Sigmoid colon (tissue), 7 donors: Measurements from ENCODE around the gene OTUD4. TPM values are rescaled to one million over a fixed set of nuclear protein-coding genes. Genes with fewer than 3 reads are reported as not detected.

Source experiments
- DNase-seq: peaks from one replicate; pipeline ENCODE4 v3.0.0-alpha.2; 2019
- H3K27ac ChIP-seq, 4 donors: fragments of 200-600 bp; sonication (generic); one replicate each; pipeline ENCODE4 v1.5.1; 2016 to 2019; ENCODE audit warnings: mild to moderate bottlenecking in 1 of 4
- H3K27me3 ChIP-seq, 3 donors: fragments of 200-600 bp; sonication (generic); one replicate each; pipeline ENCODE4 v1.5.1; 2019; ENCODE audit warnings: mild to moderate bottlenecking in 1 of 3
- H3K36me3 ChIP-seq, 4 donors: fragments of 200-600 bp; sonication (generic); one replicate each; pipeline ENCODE4 v1.5.1; 2016 to 2019
- H3K4me1 ChIP-seq, 4 donors: fragments of 200-600 bp; sonication (generic); one replicate each; pipeline ENCODE4 v1.5.1; 2017 to 2019
- H3K4me3 ChIP-seq, 4 donors: fragments of 200-600 bp; sonication (generic); one replicate each; pipeline ENCODE4 v1.5.1; 2017 to 2019; ENCODE audit warnings: mild to moderate bottlenecking in 2 of 4, moderate library complexity in 1 of 4
- H3K9me3 ChIP-seq, 4 donors: fragments of 200-600 bp in 3 of 4; sonication (generic) in 3 of 4; one replicate each; pipeline versions ENCODE4 v1.5.1 to v1.6.1; 2013 to 2019
- EP300 ChIP-seq, 4 donors: sonication (generic); formaldehyde crosslinking; IDR thresholded peaks; one replicate each; pipeline ENCODE4 v1.6.1; 2017; ENCODE audit warnings: antibody characterized with exemption in 4 of 4
- POLR2A ChIP-seq, 2 donors: fragments of 450-650 bp; IDR thresholded peaks; one replicate each; pipeline ENCODE4 v1.6.1; 2016; ENCODE audit warnings: antibody characterized with exemption in 2 of 2, mild to moderate bottlenecking in 2 of 2, moderate library complexity in 2 of 2
- POLR2AphosphoS5 ChIP-seq, 4 donors: sonication (generic); formaldehyde crosslinking; IDR thresholded peaks; one replicate each; pipeline ENCODE4 v1.6.1; 2017; ENCODE audit warnings: antibody characterized with exemption in 4 of 4
- WGBS, 2 donors: extraction: QIAGEN DNeasy Blood & Tissue Kit; methylation state at CpG; one replicate each; pipeline ENCODE4 v1.1.7; 2013; 5-methylcytosine and 5-hydroxymethylcytosine counted together
- intact Hi-C: fragments of 100-400 bp; cut with DNase I; formaldehyde crosslinking; loops from one replicate; pipeline ENCODE4 v1.15.1; 2023
- polyA plus RNA-seq, 3 donors: library from polyadenylated mRNA; stranded (reverse); fragments of 200-250 nt; gene quantifications; one replicate each; pipeline ENCODE4 v1.2.3, GENCODE V29; 2013
- total RNA-seq, 4 donors: library from RNA; depleted of rRNA; stranded (reverse); fragments of >200 nt; gene quantifications; one replicate each; pipeline ENCODE4 v1.1.0, GENCODE V29; 2016
- TF ChIP-seq, protein P1 (sequence below), 4 experiments: fragments of 450-650 bp in 3 of 4; fragments of 200-600 bp in 1 of 4; IDR thresholded peaks; one replicate each; pipeline ENCODE4 v1.5.1; 2016 to 2019; ENCODE audit warnings: antibody characterized with exemption in 4 of 4, mild to moderate bottlenecking in 3 of 4, moderate library complexity in 2 of 4
- donor health status: healthy with polysubstance abuse.
- donor health status: Bipolar disorder and iron deficiency.
- donor health status: healthy.

Gene OTUD4
- total and polyA plus RNA-seq, 7 donors, result 7.2 to 31.7 (median 27.7) TPM

DNA sequence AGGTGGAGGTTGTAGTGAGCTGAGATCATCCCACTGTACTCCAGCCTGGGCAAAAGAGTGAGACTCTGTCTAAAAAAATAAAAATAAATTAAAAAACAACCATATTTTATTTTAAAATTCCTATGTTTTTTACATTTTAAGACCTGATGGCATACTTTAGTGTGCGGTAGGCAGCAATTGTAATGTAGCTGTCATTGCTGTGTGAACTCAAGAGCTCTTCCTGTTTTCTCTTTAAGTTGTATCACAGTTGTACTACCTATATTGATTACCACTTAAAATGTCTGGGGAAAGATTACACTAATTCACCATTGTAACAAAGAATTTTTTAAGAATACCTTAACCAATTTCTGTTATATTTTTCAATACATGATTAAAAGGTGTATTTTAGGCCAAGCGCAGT lies 55.0 kb downstream of the OTUD4 start:
- no peak for TF ChIP-seq POLR2AphosphoS5 (IDR thresholded peaks at IDR 0.05)
- TF ChIP-seq, protein P1, sequence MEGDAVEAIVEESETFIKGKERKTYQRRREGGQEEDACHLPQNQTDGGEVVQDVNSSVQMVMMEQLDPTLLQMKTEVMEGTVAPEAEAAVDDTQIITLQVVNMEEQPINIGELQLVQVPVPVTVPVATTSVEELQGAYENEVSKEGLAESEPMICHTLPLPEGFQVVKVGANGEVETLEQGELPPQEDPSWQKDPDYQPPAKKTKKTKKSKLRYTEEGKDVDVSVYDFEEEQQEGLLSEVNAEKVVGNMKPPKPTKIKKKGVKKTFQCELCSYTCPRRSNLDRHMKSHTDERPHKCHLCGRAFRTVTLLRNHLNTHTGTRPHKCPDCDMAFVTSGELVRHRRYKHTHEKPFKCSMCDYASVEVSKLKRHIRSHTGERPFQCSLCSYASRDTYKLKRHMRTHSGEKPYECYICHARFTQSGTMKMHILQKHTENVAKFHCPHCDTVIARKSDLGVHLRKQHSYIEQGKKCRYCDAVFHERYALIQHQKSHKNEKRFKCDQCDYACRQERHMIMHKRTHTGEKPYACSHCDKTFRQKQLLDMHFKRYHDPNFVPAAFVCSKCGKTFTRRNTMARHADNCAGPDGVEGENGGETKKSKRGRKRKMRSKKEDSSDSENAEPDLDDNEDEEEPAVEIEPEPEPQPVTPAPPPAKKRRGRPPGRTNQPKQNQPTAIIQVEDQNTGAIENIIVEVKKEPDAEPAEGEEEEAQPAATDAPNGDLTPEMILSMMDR (IDR thresholded peaks at IDR 0.05), result no peak
- TF ChIP-seq POLR2A (IDR thresholded peaks at IDR 0.05), result no peak
- TF ChIP-seq EP300 (IDR thresholded peaks at IDR 0.05), result no peak
- no peak for DNase-seq
- peaks cover 4 to 96% (median 18%) of the 10 kb centered on the region in 4 donors for H3K36me3 ChIP-seq

DNA sequence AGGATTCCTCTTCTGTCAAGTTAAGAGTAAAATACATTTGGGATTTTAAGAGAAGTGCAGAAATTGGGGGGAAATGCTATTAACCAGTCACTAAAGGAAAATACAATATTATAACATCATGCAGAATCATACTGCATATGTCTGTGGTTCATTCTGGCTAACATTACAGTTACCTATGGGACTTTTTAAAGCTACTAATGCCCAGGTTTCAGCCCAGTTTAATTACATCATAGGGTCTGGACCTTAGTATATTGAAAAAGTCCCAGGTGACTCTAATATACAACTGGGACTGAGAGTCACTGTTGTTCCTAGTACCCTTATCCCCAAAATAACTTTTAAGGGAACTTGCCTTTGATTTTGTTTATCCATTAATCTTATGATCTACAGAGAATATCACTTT lies 72.3 kb downstream of the OTUD4 start:
- Histone ChIP-seq H3K27me3 (no peaks in the 10 kb centered on the region), H3K9me3 (no peaks in the 10 kb centered on the region), H3K27ac (no peak overlapping the region), H3K4me3 (no peak overlapping the region), H3K4me1 (peaks cover 0 to 4% (median 0%) of the 10 kb centered on the region in 4 donors), H3K36me3 (peaks cover 16 to 89% (median 43%) of the 10 kb centered on the region in 4 donors)
- no peak for DNase-seq
- intact Hi-C loops, result no loop called here
- TF ChIP-seq, protein P1 (IDR thresholded peaks at IDR 0.05), result no peak
- no peak for TF ChIP-seq POLR2A (IDR thresholded peaks at IDR 0.05)
- TF ChIP-seq EP300 (IDR thresholded peaks at IDR 0.05), result no peak
- no peak for TF ChIP-seq POLR2AphosphoS5 (IDR thresholded peaks at IDR 0.05)

More for the DNA sequence above, 55.0 kb downstream of the OTUD4 start:
- intact Hi-C loops, result no loop called here
- H3K27me3 ChIP-seq, result no peaks in the 10 kb centered on the region
- no peak overlapping the region for H3K4me3 ChIP-seq
- WGBS, 2 donors, result 94 to 97% methylated on average over 2 of the region's 2 CpGs
- H3K27ac ChIP-seq, result no peak overlapping the region
- H3K4me1 ChIP-seq, result no peaks in the 10 kb centered on the region
- H3K9me3 ChIP-seq, result no peaks in the 10 kb centered on the region

DNA sequence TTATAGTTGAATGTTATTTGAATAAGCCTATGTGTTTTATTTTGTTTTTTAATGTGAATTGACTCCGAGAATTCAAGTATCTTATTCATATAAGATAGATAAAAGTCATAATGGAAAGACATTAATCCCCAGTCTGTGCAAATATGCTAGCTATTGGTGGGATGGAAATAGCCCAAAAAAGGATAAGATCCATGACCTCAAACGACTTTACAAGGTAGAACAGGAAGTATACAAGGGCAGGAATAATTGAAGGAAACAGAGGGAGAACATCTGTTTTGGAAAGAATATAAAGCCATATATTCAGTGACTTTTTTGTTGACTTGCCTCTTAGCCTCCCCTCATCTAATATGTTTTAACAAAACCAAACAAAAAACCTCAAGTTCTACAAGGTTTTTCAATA lies 73.3 kb downstream of the OTUD4 start:
- Histone ChIP-seq H3K9me3 (no peaks in the 10 kb centered on the region), H3K27me3 (no peaks in the 10 kb centered on the region), H3K4me3 (no peak overlapping the region), H3K36me3 (peaks cover 6 to 79% (median 39%) of the 10 kb centered on the region in 4 donors), H3K4me1 (peaks cover 0 to 8% (median 6%) of the 10 kb centered on the region in 4 donors), H3K27ac (no peak overlapping the region)
- TF ChIP-seq, protein P1 (IDR thresholded peaks at IDR 0.05), result no peak
- no peak for TF ChIP-seq POLR2A (IDR thresholded peaks at IDR 0.05)
- DNase-seq, result no peak
- 53 to 73% methylated on average over 2 of the region's 2 CpGs for WGBS, 2 donors
- intact Hi-C loops, result no loop called here

DNA sequence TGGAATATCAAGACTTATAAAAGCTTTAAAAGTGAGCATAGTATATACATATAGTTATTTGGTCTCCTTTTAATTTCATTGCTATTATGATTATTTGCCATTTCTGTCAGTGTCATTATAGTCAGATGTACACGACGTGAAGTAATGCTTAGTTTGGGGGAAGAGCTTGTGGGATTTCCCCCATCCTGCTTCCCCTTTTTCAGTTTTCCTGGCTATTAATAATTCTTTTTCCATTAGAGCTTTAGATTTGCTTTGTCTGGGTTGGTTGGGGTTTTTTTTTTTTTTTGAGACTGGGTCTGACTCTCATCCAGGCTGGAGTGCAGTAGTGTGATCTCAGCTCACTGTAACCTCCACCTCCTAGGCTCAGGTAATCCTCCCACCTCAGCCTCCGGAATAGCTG lies 76.9 kb downstream of the OTUD4 start:
- no peak for DNase-seq
- Histone ChIP-seq H3K27ac (no peak overlapping the region), H3K36me3 (peaks cover 0 to 43% (median 20%) of the 10 kb centered on the region in 4 donors), H3K27me3 (no peaks in the 10 kb centered on the region), H3K9me3 (no peaks in the 10 kb centered on the region), H3K4me3 (no peak overlapping the region), H3K4me1 (peaks cover 0 to 39% (median 30%) of the 10 kb centered on the region in 4 donors)
- intact Hi-C loops, result no loop called here
- 67 to 87% methylated on average over 3 of the region's 3 CpGs for WGBS, 2 donors
- TF ChIP-seq, protein P1 (IDR thresholded peaks at IDR 0.05), result no peak
- TF ChIP-seq POLR2AphosphoS5 (IDR thresholded peaks at IDR 0.05) (no peak), POLR2A (IDR thresholded peaks at IDR 0.05) (no peak), EP300 (IDR thresholded peaks at IDR 0.05) (no peak)

DNA sequence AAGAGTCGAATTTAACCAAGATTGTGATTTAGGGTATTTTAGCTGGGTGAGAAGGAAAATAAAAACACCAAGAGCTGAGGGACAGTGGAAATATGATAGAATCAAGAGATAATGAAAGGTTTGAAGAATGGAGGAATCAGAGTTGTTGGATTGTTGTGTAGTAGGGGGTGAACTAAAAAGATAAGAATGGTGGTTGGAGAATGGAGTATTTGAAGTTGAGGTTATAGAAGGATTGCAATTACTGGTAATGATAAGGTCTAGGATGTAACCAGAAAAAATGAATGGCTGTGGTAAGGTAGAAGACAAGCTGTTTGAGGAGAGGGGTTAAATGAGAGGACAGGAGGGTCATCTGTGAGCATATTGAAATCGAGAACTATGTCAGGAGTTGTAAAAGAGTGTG lies 77.8 kb downstream of the OTUD4 start:
- WGBS, 2 donors, result 76 to 85% methylated on average over 2 of the region's 2 CpGs
- H3K27me3 ChIP-seq, result no peaks in the 10 kb centered on the region
- TF ChIP-seq POLR2AphosphoS5 (IDR thresholded peaks at IDR 0.05) (no peak), EP300 (IDR thresholded peaks at IDR 0.05) (no peak), POLR2A (IDR thresholded peaks at IDR 0.05) (no peak)
- TF ChIP-seq, protein P1 (IDR thresholded peaks at IDR 0.05), result no peak
- peaks cover 0 to 34% (median 17%) of the 10 kb centered on the region in 4 donors for H3K36me3 ChIP-seq
- no peaks in the 10 kb centered on the region for H3K9me3 ChIP-seq
- DNase-seq, result no peak
- peaks cover 0 to 39% (median 30%) of the 10 kb centered on the region in 4 donors for H3K4me1 ChIP-seq
- H3K4me3 ChIP-seq, result no peak overlapping the region
- intact Hi-C loops, result no loop called here
- H3K27ac ChIP-seq, result no peak overlapping the region
